GM10266 (cell line): Measurements from ENCODE around the gene FEM1B.
A peak's percentile ranks its signal among the peaks of the same experiment; 100 is the strongest.

ENCODE experiments used
- DNase-seq: peaks from one replicate; pipeline ENCODE4 v3.0.0; 2012; ENCODE audit errors: extremely low spot score
- TF ChIP-seq, protein P1 (sequence below): IDR thresholded peaks from 2 replicates; pipeline ENCODE4 v1.5.1; 2012; ENCODE audit warnings: mild to moderate bottlenecking, low read depth; ENCODE audit not compliant: control insufficient read depth, insufficient read depth; ENCODE audit errors: missing control alignments

The FEM1B gene

DNA sequence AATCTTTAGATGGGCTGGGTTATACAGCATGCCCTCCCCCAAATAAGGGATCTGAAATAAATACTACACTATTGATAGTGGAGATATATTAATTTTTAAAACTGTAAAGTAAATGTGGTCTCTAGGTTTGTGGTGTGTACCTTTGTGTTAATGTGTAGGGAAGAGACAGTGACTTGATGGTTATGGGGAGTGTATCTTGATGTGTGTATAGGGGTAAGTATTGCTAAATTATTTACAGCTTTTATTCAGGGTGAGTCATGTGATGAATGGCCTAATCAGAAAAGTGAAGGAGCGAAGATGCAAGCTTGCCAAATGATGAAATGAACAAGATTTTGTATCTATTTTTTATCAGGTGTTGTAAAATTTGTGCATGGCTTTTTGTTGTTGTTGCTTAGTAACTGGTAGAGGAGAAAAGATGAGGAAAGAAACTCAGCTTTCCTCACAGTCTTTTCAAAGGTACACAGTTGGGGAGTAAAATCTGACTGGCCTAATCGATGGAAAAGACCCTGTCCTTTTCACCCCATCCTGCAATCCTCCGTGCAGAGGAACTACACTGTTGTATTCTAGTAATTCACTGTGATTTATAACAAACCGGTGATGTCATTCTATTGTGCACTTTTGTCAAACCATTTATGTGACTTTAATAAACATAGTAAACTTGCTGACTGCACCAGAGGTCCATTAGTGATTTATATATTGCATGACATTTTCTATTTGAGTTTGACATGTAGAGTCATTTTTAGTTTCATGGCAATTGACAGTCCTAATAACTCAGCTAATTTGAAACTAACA is 17.7 kb downstream of the FEM1B start:
- no peak for DNase-seq
- TF ChIP-seq, protein P1, sequence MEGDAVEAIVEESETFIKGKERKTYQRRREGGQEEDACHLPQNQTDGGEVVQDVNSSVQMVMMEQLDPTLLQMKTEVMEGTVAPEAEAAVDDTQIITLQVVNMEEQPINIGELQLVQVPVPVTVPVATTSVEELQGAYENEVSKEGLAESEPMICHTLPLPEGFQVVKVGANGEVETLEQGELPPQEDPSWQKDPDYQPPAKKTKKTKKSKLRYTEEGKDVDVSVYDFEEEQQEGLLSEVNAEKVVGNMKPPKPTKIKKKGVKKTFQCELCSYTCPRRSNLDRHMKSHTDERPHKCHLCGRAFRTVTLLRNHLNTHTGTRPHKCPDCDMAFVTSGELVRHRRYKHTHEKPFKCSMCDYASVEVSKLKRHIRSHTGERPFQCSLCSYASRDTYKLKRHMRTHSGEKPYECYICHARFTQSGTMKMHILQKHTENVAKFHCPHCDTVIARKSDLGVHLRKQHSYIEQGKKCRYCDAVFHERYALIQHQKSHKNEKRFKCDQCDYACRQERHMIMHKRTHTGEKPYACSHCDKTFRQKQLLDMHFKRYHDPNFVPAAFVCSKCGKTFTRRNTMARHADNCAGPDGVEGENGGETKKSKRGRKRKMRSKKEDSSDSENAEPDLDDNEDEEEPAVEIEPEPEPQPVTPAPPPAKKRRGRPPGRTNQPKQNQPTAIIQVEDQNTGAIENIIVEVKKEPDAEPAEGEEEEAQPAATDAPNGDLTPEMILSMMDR: no peak

DNA sequence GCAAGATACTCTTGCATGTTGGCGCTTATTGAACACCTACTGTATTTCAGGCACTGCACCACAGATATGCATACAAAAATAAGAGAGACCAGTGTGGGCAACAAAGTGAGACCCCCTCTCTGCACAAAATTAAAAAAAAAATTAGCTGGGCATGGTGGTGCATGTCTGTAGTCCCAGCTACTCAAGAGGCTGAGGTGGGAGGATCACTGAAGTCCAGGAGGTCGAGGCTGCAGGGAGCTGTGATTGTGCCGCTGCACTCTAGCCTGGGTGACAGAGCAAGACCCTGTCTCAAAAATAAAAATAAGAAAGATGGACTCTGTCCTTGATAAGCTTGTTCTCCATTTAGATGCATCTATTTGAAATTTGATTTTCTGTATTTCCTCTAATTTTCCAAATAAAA is 20.8 kb downstream of the FEM1B start:
- TF ChIP-seq, protein P1: no peak
- no peak for DNase-seq

GRCh38 chr15:68298882-68299381 is 21.4 kb downstream of the FEM1B start:
- TF ChIP-seq, protein P1: no peak
- peak; percentile 65 for DNase-seq

GRCh38 chr15:68299436-68299835 is 21.9 kb downstream of the FEM1B start:
- DNase-seq: no peak
- TF ChIP-seq, protein P1: no peak

GRCh38 chr15:68300115-68300940 is 22.8 kb downstream of the FEM1B start:
- TF ChIP-seq, protein P1: no peak
- no peak for DNase-seq

- no peak for DNase-seq
- TF ChIP-seq, protein P1: no peak
Measured at GRCh38 chr15:68301301-68301700, 23.8 kb downstream of the FEM1B start.
